ENCODE results near the gene SVOP.

Gene SVOP

DNA sequence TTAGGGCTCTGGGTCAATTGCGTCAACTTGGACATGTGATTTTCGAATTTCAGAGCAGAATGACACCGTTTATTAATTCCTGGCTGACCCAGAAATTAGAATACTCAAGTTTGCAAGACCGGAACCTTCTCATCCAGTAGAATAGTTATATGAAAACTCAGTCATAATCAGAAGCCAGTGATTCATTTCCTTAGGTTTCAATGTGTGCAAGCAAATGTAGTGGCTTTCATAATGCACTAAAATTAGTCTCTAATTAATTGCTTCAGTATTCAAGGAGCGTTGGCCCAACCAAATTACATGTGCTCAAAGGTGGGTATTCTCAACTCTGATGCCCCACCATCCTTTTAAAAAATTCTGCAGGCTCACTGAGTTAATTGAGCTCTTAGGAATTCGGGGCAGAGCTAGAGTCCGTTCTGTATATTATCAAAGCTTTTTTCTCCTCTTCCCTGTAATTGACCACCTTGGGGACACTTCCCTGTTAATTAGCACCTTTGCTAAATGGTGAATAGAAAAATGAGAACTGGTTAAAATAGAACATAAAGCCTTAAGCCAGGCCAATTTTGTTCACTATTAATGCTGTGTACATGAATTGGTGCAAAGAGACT, 85.6 kb downstream of the SVOP start:
- no peak for DNase-seq (ENCODE audit: low read depth)

DNA sequence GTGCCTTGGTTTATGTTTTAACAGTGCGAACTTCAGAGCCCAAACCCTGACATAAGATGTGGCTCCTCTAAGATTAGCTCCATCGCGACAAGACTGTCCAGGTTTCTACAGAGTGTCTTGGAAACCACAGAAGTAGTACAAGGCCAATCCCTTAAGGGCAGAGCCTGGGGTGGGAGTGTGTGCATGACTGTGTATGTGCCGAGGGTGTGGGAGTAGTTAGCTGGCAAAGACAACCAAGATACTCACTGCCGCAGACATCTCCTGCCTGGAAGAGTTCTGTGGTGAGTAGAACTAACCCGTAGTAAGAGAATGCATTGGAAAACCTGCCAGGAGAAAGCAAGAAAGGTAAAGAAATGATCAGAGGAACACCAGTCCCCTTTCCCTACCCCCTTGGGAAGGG, 86.9 kb downstream of the SVOP start:
- DNase-seq (ENCODE audit: low read depth): no peak

GRCh38 chr12:108930756-108931155, 90.1 kb downstream of the SVOP start:
- no peak for DNase-seq (ENCODE audit: low read depth)

DNA sequence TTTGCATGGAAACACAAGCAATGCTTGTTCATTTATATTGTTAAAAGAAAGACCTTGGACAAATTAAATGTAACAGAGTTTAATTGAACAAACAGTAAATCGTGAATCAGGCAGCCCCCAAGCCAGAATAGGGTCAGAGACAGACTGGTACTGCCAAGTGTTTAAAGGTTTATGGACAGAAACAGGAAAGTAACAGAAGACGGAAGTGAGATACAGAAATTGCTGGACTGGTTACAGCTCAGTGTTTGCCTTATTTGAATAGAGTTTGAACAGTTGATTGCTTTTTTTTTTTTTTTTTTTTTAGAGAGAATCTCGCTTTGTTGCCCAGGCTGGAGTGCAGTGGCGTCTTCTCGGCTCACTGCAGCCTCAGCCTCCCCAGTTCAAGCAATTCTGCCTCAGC, 90.7 kb downstream of the SVOP start:
- DNase-seq (ENCODE audit: low read depth): no peak

- DNase-seq (ENCODE audit: low read depth): no peak
These were observed 92.2 kb downstream of the SVOP start for GRCh38 chr12:108928695-108929094.

- DNase-seq (ENCODE audit: low read depth): no peak
These were observed 98.0 kb downstream of the SVOP start for GRCh38 chr12:108922918-108923317.

- DNase-seq (ENCODE audit: low read depth): no peak
These were observed 98.9 kb downstream of the SVOP start for GRCh38 chr12:108921946-108922345.

GRCh38 chr12:108918960-108919642, 101.8 kb downstream of the SVOP start:
- no peak for DNase-seq (ENCODE audit: low read depth)

DNA sequence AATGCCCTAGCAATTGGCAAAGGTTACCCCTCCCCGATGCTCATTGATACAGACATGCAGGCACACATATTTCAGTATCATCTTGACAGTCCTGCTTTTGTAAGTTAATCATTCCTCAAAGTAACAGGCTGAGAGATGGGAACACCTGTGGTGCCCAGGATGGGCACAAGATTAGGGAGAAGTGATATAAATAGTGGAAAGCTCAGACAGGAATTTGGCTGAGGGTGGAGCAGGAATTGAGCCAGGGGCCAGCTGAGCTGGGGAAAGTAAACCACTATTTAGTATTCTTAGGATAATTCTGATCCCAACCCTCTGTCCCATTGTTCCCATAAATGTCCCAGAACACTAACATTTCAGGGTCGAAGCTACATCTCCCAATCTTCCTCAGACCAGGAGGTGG, 102.7 kb downstream of the SVOP start:
- DNase-seq (ENCODE audit: low read depth): no peak

- DNase-seq (ENCODE audit: low read depth): no peak
These were observed 104.5 kb downstream of the SVOP start for GRCh38 chr12:108916336-108916735.

- no peak for DNase-seq (ENCODE audit: low read depth)
These were observed 105.2 kb downstream of the SVOP start for GRCh38 chr12:108915632-108916133.

- peak; percentile 14 for DNase-seq (ENCODE audit: low read depth)
These were observed 106.7 kb downstream of the SVOP start for GRCh38 chr12:108914121-108914531.

GRCh38 chr12:108912361-108912760, 108.5 kb downstream of the SVOP start:
- no peak for DNase-seq (ENCODE audit: low read depth)

- DNase-seq (ENCODE audit: low read depth): no peak
These were observed 109.0 kb downstream of the SVOP start for GRCh38 chr12:108911915-108912314.

GRCh38 chr12:108910336-108910735, 110.5 kb downstream of the SVOP start:
- no peak for DNase-seq (ENCODE audit: low read depth)

- peak; percentile 10 for DNase-seq (ENCODE audit: low read depth)
These were observed 113.0 kb downstream of the SVOP start for GRCh38 chr12:108907839-108908351.

GRCh38 chr12:108906971-108907370, 113.9 kb downstream of the SVOP start:
- no peak for DNase-seq (ENCODE audit: low read depth)

- no peak for DNase-seq (ENCODE audit: low read depth)
These were observed 115.1 kb downstream of the SVOP start for GRCh38 chr12:108905725-108906124.

GRCh38 chr12:108899145-108899544, 121.7 kb downstream of the SVOP start:
- no peak for DNase-seq (ENCODE audit: low read depth)

DNA sequence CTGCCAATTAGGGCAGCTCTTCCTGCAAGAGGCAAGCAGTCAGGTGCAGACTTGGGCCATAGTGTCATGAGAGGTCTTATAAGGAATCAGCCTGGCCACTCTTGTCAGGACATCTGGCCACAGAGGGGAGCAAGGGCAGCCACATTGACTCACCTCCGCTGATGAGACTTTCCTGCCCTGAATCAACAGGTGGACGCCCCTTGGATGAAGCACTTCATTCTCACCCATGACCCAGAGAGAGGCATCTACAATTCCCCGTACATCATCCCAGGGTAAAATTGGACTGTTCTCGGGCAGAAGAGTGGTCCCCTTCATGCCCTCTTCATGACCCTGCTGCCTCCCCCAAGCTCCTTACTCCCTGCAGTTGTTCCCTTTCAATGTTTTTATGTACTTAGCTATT, 124.1 kb downstream of the SVOP start:
- no peak for DNase-seq (ENCODE audit: low read depth)

DNA sequence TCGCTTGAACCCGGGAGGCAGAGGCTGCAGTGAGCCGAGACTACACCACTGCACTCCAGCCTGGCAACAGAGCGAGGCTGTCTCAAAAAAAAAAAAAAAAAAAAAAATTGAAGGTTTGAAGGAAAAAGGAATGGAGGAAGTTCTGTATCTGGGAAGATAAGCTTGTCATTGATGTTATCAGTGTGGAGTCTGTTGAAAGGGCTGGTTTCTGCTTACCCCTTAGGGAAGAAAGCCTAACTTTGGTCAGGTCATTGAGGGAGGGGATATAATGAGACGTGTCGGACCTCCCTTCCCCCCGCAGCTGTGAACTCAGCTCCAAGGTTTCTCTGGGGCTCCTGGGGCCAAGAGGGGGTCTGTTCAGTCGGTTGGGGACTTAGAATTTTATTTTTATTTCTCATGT, 124.5 kb downstream of the SVOP start:
- DNase-seq (ENCODE audit: low read depth): no peak

DNA sequence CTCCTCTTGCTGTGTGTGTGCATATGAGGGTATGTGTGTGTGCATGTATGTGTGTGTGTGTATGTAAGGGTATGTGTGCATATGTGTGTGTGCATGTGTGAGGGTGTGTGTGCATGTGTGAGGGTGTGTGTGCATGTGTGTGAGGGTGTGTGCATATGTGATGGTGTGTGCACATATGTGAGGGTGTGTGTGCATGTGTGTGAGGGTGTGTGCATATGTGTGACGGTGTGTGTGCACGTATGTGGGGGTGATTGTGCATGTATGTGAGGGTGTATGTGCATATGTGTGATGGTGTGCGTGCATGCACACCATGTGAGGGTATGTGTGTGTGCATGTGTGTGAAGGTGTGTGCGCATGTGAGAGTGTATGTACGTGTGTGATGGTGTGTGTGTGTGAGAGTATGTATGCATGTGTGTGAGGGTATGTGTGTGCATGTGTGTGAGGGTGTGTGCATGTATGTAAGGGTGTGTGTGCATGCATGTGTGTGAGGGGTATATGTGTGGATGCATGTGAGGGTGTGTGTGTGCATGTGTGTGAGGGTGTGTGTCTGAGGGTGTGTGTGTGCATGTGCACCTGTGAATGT, 125.6 kb downstream of the SVOP start:
- DNase-seq (ENCODE audit: low read depth): no peak

GRCh38 chr12:108890208-108890607, 130.7 kb downstream of the SVOP start:
- no peak for DNase-seq (ENCODE audit: low read depth)
